ENCODE measurements around the gene NDOR1.
"Not testable (repeated sequence)": the region's sequence is repeated elsewhere in the genome, so short reads cannot be mapped to it uniquely, and the experiment has no call there.

The NDOR1 gene

GRCh38 chr9:137241490-137242268, 36.2 kb downstream of the NDOR1 start:
- WGBS, 2 experiments: 2 to 3% methylated on average over 83 of the region's 83 CpGs
- H3K27ac ChIP-seq (ENCODE audit: insufficient read depth, low read depth, low read length, poor library complexity, severe bottlenecking): no peak overlapping the region
- no peaks in the 10 kb centered on the region for H3K9me3 ChIP-seq (ENCODE audit: control insufficient read depth, low read length)
- no peaks in the 10 kb centered on the region for H3K27me3 ChIP-seq (ENCODE audit: control insufficient read depth, insufficient read depth, low read length, poor library complexity, severe bottlenecking)
- peak overlapping the region; percentile 80 for H3K4me3 ChIP-seq (ENCODE audit: insufficient read depth, low read depth, low read length)
- H3K4me1 ChIP-seq (ENCODE audit: control insufficient read depth, insufficient read depth, low read length): peaks cover 45% of the 10 kb centered on the region
- H3K36me3 ChIP-seq (ENCODE audit: control insufficient read depth, insufficient read depth, low read length): peaks cover 7% of the 10 kb centered on the region

DNA sequence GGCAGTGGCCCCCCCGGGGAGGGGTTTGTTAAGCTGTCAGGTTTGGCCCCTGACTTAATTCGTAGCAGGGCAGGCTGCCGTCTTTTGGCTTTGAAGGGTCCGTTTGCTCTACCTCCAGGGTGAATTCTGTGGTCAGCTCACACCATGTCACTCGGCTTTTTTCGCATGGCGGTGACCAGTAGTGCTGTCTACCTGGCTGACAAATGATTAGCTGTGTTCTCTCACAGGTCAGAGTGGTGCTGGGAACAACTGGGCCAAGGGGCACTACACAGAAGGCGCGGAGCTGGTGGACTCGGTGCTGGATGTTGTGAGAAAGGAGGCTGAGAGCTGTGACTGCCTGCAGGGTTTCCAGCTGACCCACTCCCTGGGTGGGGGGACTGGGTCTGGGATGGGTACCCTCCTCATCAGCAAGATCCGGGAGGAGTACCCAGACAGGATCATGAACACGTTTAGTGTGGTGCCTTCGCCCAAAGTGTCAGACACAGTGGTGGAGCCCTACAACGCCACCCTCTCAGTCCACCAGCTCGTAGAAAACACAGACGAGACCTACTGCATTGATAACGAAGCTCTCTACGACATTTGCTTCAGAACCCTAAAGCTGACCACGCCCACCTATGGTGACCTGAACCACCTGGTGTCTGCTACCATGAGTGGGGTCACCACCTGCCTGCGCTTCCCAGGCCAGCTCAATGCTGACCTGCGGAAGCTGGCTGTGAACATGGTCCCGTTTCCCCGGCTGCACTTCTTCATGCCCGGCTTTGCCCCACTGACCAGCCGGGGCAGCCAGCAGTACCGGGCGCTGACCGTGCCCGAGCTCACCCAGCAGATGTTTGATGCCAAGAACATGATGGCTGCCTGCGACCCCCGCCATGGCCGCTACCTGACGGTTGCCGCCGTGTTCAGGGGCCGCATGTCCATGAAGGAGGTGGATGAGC, 37.0 kb downstream of the NDOR1 start:
- 87 to 88% methylated on average over 36 of the region's 36 CpGs for WGBS, 2 experiments
- Histone ChIP-seq H3K4me3 (ENCODE audit: insufficient read depth, low read depth, low read length) (peak overlapping the region; percentile 80), H3K36me3 (ENCODE audit: control insufficient read depth, insufficient read depth, low read length) (peaks cover 7% of the 10 kb centered on the region), H3K4me1 (ENCODE audit: control insufficient read depth, insufficient read depth, low read length) (peaks cover 41% of the 10 kb centered on the region), H3K27me3 (ENCODE audit: control insufficient read depth, insufficient read depth, low read length, poor library complexity, severe bottlenecking) (no peaks in the 10 kb centered on the region), H3K27ac (ENCODE audit: insufficient read depth, low read depth, low read length, poor library complexity, severe bottlenecking) (no peak overlapping the region), H3K9me3 (ENCODE audit: control insufficient read depth, low read length) (no peaks in the 10 kb centered on the region)

DNA sequence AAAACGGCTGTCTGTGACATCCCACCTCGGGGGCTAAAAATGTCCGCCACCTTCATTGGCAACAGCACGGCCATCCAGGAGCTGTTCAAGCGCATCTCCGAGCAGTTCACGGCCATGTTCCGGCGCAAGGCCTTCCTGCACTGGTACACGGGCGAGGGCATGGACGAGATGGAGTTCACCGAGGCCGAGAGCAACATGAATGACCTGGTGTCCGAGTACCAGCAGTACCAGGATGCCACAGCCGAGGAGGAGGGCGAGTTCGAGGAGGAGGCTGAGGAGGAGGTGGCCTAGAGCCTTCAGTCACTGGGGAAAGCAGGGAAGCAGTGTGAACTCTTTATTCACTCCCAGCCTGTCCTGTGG, 37.7 kb downstream of the NDOR1 start:
- WGBS, 2 experiments: 96 to 97% methylated on average over 18 of the region's 18 CpGs
- H3K9me3 ChIP-seq (ENCODE audit: control insufficient read depth, low read length); H3K4me3 ChIP-seq (ENCODE audit: insufficient read depth, low read depth, low read length); H3K27me3 ChIP-seq (ENCODE audit: control insufficient read depth, insufficient read depth, low read length, poor library complexity, severe bottlenecking); H3K27ac ChIP-seq (ENCODE audit: insufficient read depth, low read depth, low read length, poor library complexity, severe bottlenecking); H3K36me3 ChIP-seq (ENCODE audit: control insufficient read depth, insufficient read depth, low read length): not testable (repeated sequence)
- peaks cover 36% of the 10 kb centered on the region for H3K4me1 ChIP-seq (ENCODE audit: control insufficient read depth, insufficient read depth, low read length)

DNA sequence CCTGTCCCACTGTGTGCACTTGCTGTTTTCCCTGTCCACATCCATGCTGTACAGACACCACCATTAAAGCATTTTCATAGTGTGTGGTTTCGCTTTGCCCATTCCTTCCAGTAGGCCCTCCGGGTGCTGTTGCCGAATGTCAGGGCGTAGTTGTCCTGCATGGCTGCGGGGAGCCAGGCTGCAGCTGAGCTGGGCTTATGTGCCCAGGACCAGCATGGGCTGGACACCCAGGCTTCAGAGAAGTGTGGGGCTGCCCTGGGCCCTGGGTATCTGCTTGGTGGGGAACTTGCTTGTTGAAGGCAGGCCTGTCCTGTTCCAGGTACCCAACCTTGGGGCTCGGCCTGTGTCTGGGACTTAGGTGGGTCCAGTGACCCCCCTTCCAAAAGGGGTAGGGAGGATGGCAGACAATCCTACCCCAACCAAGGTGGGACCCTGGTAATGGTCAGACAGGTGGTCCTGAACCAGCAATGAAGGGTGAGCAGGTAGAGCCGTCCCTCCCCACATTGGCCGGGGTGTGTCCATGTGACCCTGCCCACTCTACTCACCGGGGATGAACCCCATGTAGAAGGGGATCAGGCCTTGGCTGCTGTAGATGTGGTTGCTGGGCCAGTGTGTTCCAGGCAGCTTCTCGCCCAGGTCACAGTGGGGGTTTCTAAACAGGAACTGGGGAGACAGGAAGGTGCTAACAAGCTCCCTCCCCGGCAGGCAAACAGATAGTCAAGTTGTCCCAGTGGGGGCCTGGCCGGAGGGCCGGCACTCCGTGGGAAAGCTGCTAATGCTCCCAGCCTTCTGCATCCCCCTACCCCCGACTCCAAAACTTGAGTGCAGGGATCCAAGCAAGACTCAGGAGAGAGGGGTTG, 38.4 kb downstream of the NDOR1 start:
- H3K27ac ChIP-seq (ENCODE audit: insufficient read depth, low read depth, low read length, poor library complexity, severe bottlenecking): no peak overlapping the region
- no peaks in the 10 kb centered on the region for H3K27me3 ChIP-seq (ENCODE audit: control insufficient read depth, insufficient read depth, low read length, poor library complexity, severe bottlenecking)
- no peak overlapping the region for H3K4me3 ChIP-seq (ENCODE audit: insufficient read depth, low read depth, low read length)
- H3K4me1 ChIP-seq (ENCODE audit: control insufficient read depth, insufficient read depth, low read length): peaks cover 34% of the 10 kb centered on the region
- H3K9me3 ChIP-seq (ENCODE audit: control insufficient read depth, low read length): no peaks in the 10 kb centered on the region
- WGBS, 2 experiments: 75 to 80% methylated on average over 15 of the region's 15 CpGs
- peaks cover 7% of the 10 kb centered on the region for H3K36me3 ChIP-seq (ENCODE audit: control insufficient read depth, insufficient read depth, low read length)

DNA sequence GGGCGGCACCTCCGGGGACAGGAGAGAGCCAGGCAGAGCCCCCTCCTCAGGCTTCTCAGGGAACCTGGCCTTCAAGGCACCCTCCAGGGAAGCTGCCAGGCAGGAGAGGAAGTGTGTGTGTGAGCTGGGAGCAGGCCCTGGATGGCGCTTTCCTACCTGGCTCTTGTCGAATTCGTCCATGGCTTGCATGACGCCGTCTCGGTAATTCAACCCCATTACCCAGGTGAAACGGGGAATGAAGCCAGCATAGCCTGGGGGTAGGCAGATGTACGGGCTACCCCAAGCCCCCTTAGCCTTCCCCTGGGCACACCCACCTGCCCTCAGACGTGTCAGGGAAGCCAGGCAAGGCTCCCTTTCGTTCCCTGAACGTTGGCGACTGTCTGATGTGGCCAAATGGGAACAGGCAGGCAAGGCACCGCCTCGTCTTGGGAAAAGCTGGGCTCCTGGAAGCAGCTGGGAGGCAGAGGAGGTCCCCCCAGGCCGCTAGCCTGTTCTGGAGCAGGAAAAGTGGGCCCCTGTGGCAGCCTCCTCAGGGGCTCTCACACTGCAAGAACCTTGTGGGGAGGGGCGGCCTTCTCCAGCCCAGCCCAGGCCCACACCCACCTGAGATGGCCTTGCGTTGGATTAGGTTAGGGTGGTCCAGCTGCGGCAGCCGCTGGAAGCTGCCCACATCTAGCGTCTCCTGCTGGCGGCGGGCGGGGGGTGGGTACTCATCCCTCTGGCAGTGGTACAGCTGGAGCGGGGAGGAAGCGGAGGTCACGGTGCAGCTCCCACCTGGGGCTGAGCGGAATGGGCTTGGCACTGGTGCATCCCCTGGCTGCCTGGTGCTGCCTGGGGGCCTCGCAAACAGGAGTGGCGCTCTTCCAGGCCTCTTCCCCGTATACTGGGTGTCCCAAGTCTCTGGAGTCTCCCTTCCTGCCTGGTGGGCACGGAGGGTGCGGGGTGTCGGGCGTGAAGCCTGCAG, 39.3 kb downstream of the NDOR1 start:
- Histone ChIP-seq H3K27me3 (ENCODE audit: control insufficient read depth, insufficient read depth, low read length, poor library complexity, severe bottlenecking) (no peaks in the 10 kb centered on the region), H3K4me3 (ENCODE audit: insufficient read depth, low read depth, low read length) (no peak overlapping the region), H3K27ac (ENCODE audit: insufficient read depth, low read depth, low read length, poor library complexity, severe bottlenecking) (no peak overlapping the region), H3K4me1 (ENCODE audit: control insufficient read depth, insufficient read depth, low read length) (peaks cover 29% of the 10 kb centered on the region), H3K36me3 (ENCODE audit: control insufficient read depth, insufficient read depth, low read length) (peaks cover 7% of the 10 kb centered on the region), H3K9me3 (ENCODE audit: control insufficient read depth, low read length) (no peaks in the 10 kb centered on the region)
- WGBS, 2 experiments: 75 to 77% methylated on average over 36 of the region's 36 CpGs

- 91 to 92% methylated on average over 25 of the region's 25 CpGs for WGBS, 2 experiments
Measured at GRCh38 chr9:137245450-137246421, 40.2 kb downstream of the NDOR1 start.

GRCh38 chr9:137247135-137247915, 41.8 kb downstream of the NDOR1 start:
- Histone ChIP-seq H3K4me1 (ENCODE audit: control insufficient read depth, insufficient read depth, low read length) (peaks cover 43% of the 10 kb centered on the region), H3K27ac (ENCODE audit: insufficient read depth, low read depth, low read length, poor library complexity, severe bottlenecking) (no peak overlapping the region), H3K9me3 (ENCODE audit: control insufficient read depth, low read length) (no peaks in the 10 kb centered on the region), H3K27me3 (ENCODE audit: control insufficient read depth, insufficient read depth, low read length, poor library complexity, severe bottlenecking) (no peaks in the 10 kb centered on the region), H3K36me3 (ENCODE audit: control insufficient read depth, insufficient read depth, low read length) (peaks cover 7% of the 10 kb centered on the region), H3K4me3 (ENCODE audit: insufficient read depth, low read depth, low read length) (no peak overlapping the region)
- 70 to 76% methylated on average over 20 of the region's 20 CpGs for WGBS, 2 experiments

More at GRCh38 chr9:137245450-137246421, 40.2 kb downstream of the NDOR1 start:
- H3K4me1 ChIP-seq (ENCODE audit: control insufficient read depth, insufficient read depth, low read length): peaks cover 32% of the 10 kb centered on the region
- no peaks in the 10 kb centered on the region for H3K27me3 ChIP-seq (ENCODE audit: control insufficient read depth, insufficient read depth, low read length, poor library complexity, severe bottlenecking)
- H3K36me3 ChIP-seq (ENCODE audit: control insufficient read depth, insufficient read depth, low read length): peaks cover 7% of the 10 kb centered on the region
- H3K27ac ChIP-seq (ENCODE audit: insufficient read depth, low read depth, low read length, poor library complexity, severe bottlenecking): no peak overlapping the region
- H3K4me3 ChIP-seq (ENCODE audit: insufficient read depth, low read depth, low read length): no peak overlapping the region
- no peaks in the 10 kb centered on the region for H3K9me3 ChIP-seq (ENCODE audit: control insufficient read depth, low read length)

DNA sequence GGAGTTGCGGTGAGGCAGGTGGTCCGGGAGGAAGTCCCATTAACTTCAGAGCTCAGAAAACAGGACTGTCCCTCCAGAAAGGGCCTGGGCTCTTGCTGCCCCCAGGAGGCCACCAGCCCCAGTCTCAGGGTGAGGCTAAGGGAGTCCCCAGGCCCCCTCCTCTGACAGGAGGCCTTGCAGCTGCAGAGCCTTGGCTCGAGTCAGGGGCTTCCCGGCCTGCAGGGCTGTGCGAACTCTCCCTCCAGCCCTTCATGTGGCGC, 42.3 kb downstream of the NDOR1 start:
- Histone ChIP-seq H3K4me3 (ENCODE audit: insufficient read depth, low read depth, low read length) (no peak overlapping the region), H3K27ac (ENCODE audit: insufficient read depth, low read depth, low read length, poor library complexity, severe bottlenecking) (no peak overlapping the region), H3K9me3 (ENCODE audit: control insufficient read depth, low read length) (no peaks in the 10 kb centered on the region), H3K36me3 (ENCODE audit: control insufficient read depth, insufficient read depth, low read length) (peaks cover 4% of the 10 kb centered on the region), H3K4me1 (ENCODE audit: control insufficient read depth, insufficient read depth, low read length) (peaks cover 38% of the 10 kb centered on the region), H3K27me3 (ENCODE audit: control insufficient read depth, insufficient read depth, low read length, poor library complexity, severe bottlenecking) (no peaks in the 10 kb centered on the region)
- 90% methylated on average over 6 of the region's 6 CpGs for WGBS, 2 experiments
